ENCODE data around the gene H6PD.

H6PD gene

GRCh38 chr1:9245230-9245619 lies 10.7 kb downstream of the H6PD start:
- H3K27ac Mint-ChIP-seq, result no peak overlapping the region
- peaks cover 24% of the 10 kb centered on the region for H3K4me1 Mint-ChIP-seq
- no peak overlapping the region for H3K4me3 Mint-ChIP-seq
- no peak for TF ChIP-seq CTCF (IDR thresholded peaks at IDR 0.05; ENCODE audit: unreplicated experiment in 3 of 3)
- H3K9me3 Mint-ChIP-seq, result no peaks in the 10 kb centered on the region
- H3K36me3 Mint-ChIP-seq (ENCODE audit: low read depth), result peaks cover 33% of the 10 kb centered on the region
- peaks cover 2% of the 10 kb centered on the region for H3K27me3 Mint-ChIP-seq (ENCODE audit: low read depth)

GRCh38 chr1:9245661-9246060 lies 11.1 kb downstream of the H6PD start:
- no peak overlapping the region for H3K4me3 Mint-ChIP-seq
- H3K27ac Mint-ChIP-seq, result no peak overlapping the region
- peaks cover 30% of the 10 kb centered on the region for H3K36me3 Mint-ChIP-seq (ENCODE audit: low read depth)

GRCh38 chr1:9246215-9246614 lies 11.6 kb downstream of the H6PD start:
- no peak overlapping the region for H3K27ac Mint-ChIP-seq
- no peak overlapping the region for H3K4me3 Mint-ChIP-seq
- TF ChIP-seq CTCF (IDR thresholded peaks at IDR 0.05; ENCODE audit: unreplicated experiment in 3 of 3), result no peak
- no peaks in the 10 kb centered on the region for H3K9me3 Mint-ChIP-seq
- H3K4me1 Mint-ChIP-seq, result peaks cover 26% of the 10 kb centered on the region
- H3K36me3 Mint-ChIP-seq (ENCODE audit: low read depth), result peaks cover 28% of the 10 kb centered on the region
- no peaks in the 10 kb centered on the region for H3K27me3 Mint-ChIP-seq (ENCODE audit: low read depth)

More at GRCh38 chr1:9245661-9246060, 11.1 kb downstream of the H6PD start:
- H3K4me1 Mint-ChIP-seq, result peaks cover 23% of the 10 kb centered on the region
- H3K27me3 Mint-ChIP-seq (ENCODE audit: low read depth), result no peaks in the 10 kb centered on the region
- no peak for TF ChIP-seq CTCF (IDR thresholded peaks at IDR 0.05; ENCODE audit: unreplicated experiment in 3 of 3)
- no peaks in the 10 kb centered on the region for H3K9me3 Mint-ChIP-seq

GRCh38 chr1:9246841-9247785 lies 12.5 kb downstream of the H6PD start:
- Mint-ChIP-seq H3K36me3 (ENCODE audit: low read depth) (peaks cover 26% of the 10 kb centered on the region), H3K27me3 (ENCODE audit: low read depth) (no peaks in the 10 kb centered on the region), H3K9me3 (no peaks in the 10 kb centered on the region), H3K4me1 (peaks cover 31% of the 10 kb centered on the region), H3K27ac (peak overlapping the region in 1 of 3 experiments; percentile 59), H3K4me3 (no peak overlapping the region)
- TF ChIP-seq CTCF (IDR thresholded peaks at IDR 0.05; ENCODE audit: unreplicated experiment in 3 of 3), result no peak

GRCh38 chr1:9247894-9248293 lies 13.3 kb downstream of the H6PD start:
- peaks cover 23% of the 10 kb centered on the region for H3K36me3 Mint-ChIP-seq (ENCODE audit: low read depth)
- H3K27ac Mint-ChIP-seq, result peak overlapping the region in 1 of 3 experiments; percentile 59
- peaks cover 29% of the 10 kb centered on the region for H3K4me1 Mint-ChIP-seq
- no peaks in the 10 kb centered on the region for H3K9me3 Mint-ChIP-seq
- no peak for TF ChIP-seq CTCF (IDR thresholded peaks at IDR 0.05; ENCODE audit: unreplicated experiment in 3 of 3)
- no peak overlapping the region for H3K4me3 Mint-ChIP-seq
- H3K27me3 Mint-ChIP-seq (ENCODE audit: low read depth), result no peaks in the 10 kb centered on the region

Measured in nephron (organoid).